ENCODE results near the gene SART3.

Gene SART3

GRCh38 chr12:108606492-108606891, 45.5 kb upstream of the SART3 start:
- no peak overlapping the region for H3K27ac ChIP-seq
- TF ChIP-seq ZFX (IDR thresholded peaks at IDR 0.05): no peak

GRCh38 chr12:108605690-108606406, 44.9 kb upstream of the SART3 start:
- H3K27ac ChIP-seq: no peak overlapping the region
- TF ChIP-seq CTCF (conservative IDR thresholded peaks at IDR 0.05) (no peak), ZFX (IDR thresholded peaks at IDR 0.05) (no peak)

GRCh38 chr12:108605000-108605689, 44.2 kb upstream of the SART3 start:
- no peak for TF ChIP-seq ZFX (IDR thresholded peaks at IDR 0.05)
- TF ChIP-seq CTCF (conservative IDR thresholded peaks at IDR 0.05): no peak
- H3K27ac ChIP-seq: no peak overlapping the region

GRCh38 chr12:108604208-108604941, 43.4 kb upstream of the SART3 start:
- no peak overlapping the region for H3K27ac ChIP-seq
- TF ChIP-seq CTCF (conservative IDR thresholded peaks at IDR 0.05) (no peak), ZFX (IDR thresholded peaks at IDR 0.05) (no peak)

- H3K27ac ChIP-seq: no peak overlapping the region
- TF ChIP-seq ZFX (IDR thresholded peaks at IDR 0.05): no peak
- TF ChIP-seq CTCF (conservative IDR thresholded peaks at IDR 0.05): no peak
Measured at GRCh38 chr12:108603743-108604142, 42.8 kb upstream of the SART3 start.

- no peak overlapping the region for H3K27ac ChIP-seq
- TF ChIP-seq CTCF (conservative IDR thresholded peaks at IDR 0.05) (no peak), ZFX (IDR thresholded peaks at IDR 0.05) (no peak)
Measured at GRCh38 chr12:108602976-108603704, 42.2 kb upstream of the SART3 start.

GRCh38 chr12:108602209-108602705, 41.3 kb upstream of the SART3 start:
- TF ChIP-seq CTCF (conservative IDR thresholded peaks at IDR 0.05): no peak
- TF ChIP-seq ZFX (IDR thresholded peaks at IDR 0.05): no peak

More at GRCh38 chr12:108602209-108602705, 41.3 kb upstream of the SART3 start:
- no peak overlapping the region for H3K27ac ChIP-seq

Data from C4-2B (cell line).